Ascending aorta (tissue), 2 donors: ENCODE measurements around the gene NMNAT2. TPM values are rescaled to one million over a fixed set of nuclear protein-coding genes. Genes with fewer than 3 reads are reported as not detected.

ENCODE experiments used
- DNase-seq, 2 donors: peaks; one replicate each; pipeline ENCODE4 v3.0.0-alpha.2; 2019; ENCODE audit warnings: low spot score in 2 of 2
- H3K27ac ChIP-seq, 2 donors: fragments of 200-600 bp; sonication (generic); one replicate each; pipeline ENCODE4 v1.5.1; 2016 to 2017; ENCODE audit warnings: mild to moderate bottlenecking in 1 of 2
- H3K27me3 ChIP-seq: fragments of 200-600 bp; sonication (generic); one replicate; pipeline ENCODE4 v1.5.1; 2017
- H3K36me3 ChIP-seq, 2 donors: fragments of 200-600 bp; sonication (generic); one replicate each; pipeline ENCODE4 v1.5.1; 2016
- H3K4me1 ChIP-seq, 2 donors: fragments of 200-600 bp; sonication (generic); one replicate each; pipeline ENCODE4 v1.5.1; 2016 to 2017; ENCODE audit warnings: mild to moderate bottlenecking in 1 of 2
- H3K4me3 ChIP-seq, 2 donors: fragments of 200-600 bp; sonication (generic); one replicate each; pipeline ENCODE4 v1.5.1; 2016 to 2017; ENCODE audit warnings: mild to moderate bottlenecking in 1 of 2
- H3K9me3 ChIP-seq, 2 donors: fragments of 200-600 bp; sonication (generic); one replicate each; pipeline ENCODE4 v1.5.1; 2016
- CTCF ChIP-seq, 3 experiments: fragments of 200-600 bp in 2 of 3; fragments of 450-650 bp in 1 of 3; sonication (generic) in 2 of 3; IDR thresholded peaks; one replicate each; pipeline ENCODE4 v1.5.1; 2016 to 2019; ENCODE audit warnings: antibody characterized with exemption in 3 of 3, mild to moderate bottlenecking in 1 of 3, moderate library complexity in 1 of 3
- intact Hi-C: fragments of 100-400 bp; cut with DNase I; formaldehyde crosslinking; loops from one replicate; pipeline ENCODE4 v1.15.1; 2023
- total RNA-seq: library from RNA; depleted of rRNA; stranded (reverse); fragments of >200 nt; gene quantifications from one replicate; pipeline ENCODE4 v1.1.0, GENCODE V29; 2016

Gene NMNAT2
- total RNA-seq, 1 donor from 2014 or later: 0.53 TPM

GRCh38 chr1:183323849-183324683, 94.1 kb downstream of the NMNAT2 start:
- Histone ChIP-seq H3K4me1 (peaks cover 0 to 15% of the 10 kb centered on the region in 2 donors), H3K4me3 (no peak overlapping the region), H3K27ac (no peak overlapping the region), H3K27me3 (no peaks in the 10 kb centered on the region), H3K9me3 (no peaks in the 10 kb centered on the region), H3K36me3 (no peaks in the 10 kb centered on the region)
- no peak for TF ChIP-seq CTCF (IDR thresholded peaks at IDR 0.05)
- DNase-seq: no peak
- intact Hi-C loops: no loop called here

- Histone ChIP-seq H3K4me1 (peaks cover 0 to 19% of the 10 kb centered on the region in 2 donors), H3K9me3 (no peaks in the 10 kb centered on the region), H3K27ac (peak overlapping the region; percentile 69 to 82), H3K27me3 (no peaks in the 10 kb centered on the region), H3K4me3 (no peak overlapping the region), H3K36me3 (no peaks in the 10 kb centered on the region)
- TF ChIP-seq CTCF (IDR thresholded peaks at IDR 0.05): no peak
- DNase-seq: no peak
- intact Hi-C loops: loop anchor here (2.0 to 10.0 kb wide), 6 partner anchors 85 to 1635 kb away; partner anchors contain the start of genes ARPC5 and SMG7
Measured at GRCh38 chr1:183319606-183320005, 98.6 kb downstream of the NMNAT2 start.

- intact Hi-C loops: loop anchor here (2.0 to 10.0 kb wide), 6 partner anchors 84 to 1636 kb away; partner anchors contain the start of genes ARPC5 and SMG7
- peaks cover 0 to 19% of the 10 kb centered on the region in 2 donors for H3K4me1 ChIP-seq
- no peaks in the 10 kb centered on the region for H3K9me3 ChIP-seq
- no peak overlapping the region for H3K4me3 ChIP-seq
- no peak for TF ChIP-seq CTCF (IDR thresholded peaks at IDR 0.05)
- no peak for DNase-seq
- no peaks in the 10 kb centered on the region for H3K36me3 ChIP-seq
- H3K27ac ChIP-seq: peak overlapping the region; percentile 69 to 82
- H3K27me3 ChIP-seq: no peaks in the 10 kb centered on the region
Measured at GRCh38 chr1:183319051-183319450, 99.1 kb downstream of the NMNAT2 start.

GRCh38 chr1:183318433-183318832, 99.7 kb downstream of the NMNAT2 start:
- H3K27ac ChIP-seq: peak overlapping the region; percentile 69 to 82
- H3K4me1 ChIP-seq: peaks cover 0 to 19% of the 10 kb centered on the region in 2 donors
- intact Hi-C loops: loop anchor here (1.0 to 10.0 kb wide), 7 partner anchors 37 to 1636 kb away; partner anchors contain the start of genes ARPC5 and SMG7
- DNase-seq: peak; percentile 55 to 92
- H3K4me3 ChIP-seq: no peak overlapping the region
- H3K36me3 ChIP-seq: no peaks in the 10 kb centered on the region
- no peaks in the 10 kb centered on the region for H3K27me3 ChIP-seq
- peak; percentile 75 to 78 (median 77) for TF ChIP-seq CTCF (IDR thresholded peaks at IDR 0.05)
- H3K9me3 ChIP-seq: no peaks in the 10 kb centered on the region

- Histone ChIP-seq H3K4me3 (no peak overlapping the region), H3K36me3 (no peaks in the 10 kb centered on the region), H3K4me1 (peaks cover 0 to 23% of the 10 kb centered on the region in 2 donors), H3K27me3 (no peaks in the 10 kb centered on the region), H3K27ac (peak overlapping the region; percentile 41 to 70), H3K9me3 (no peaks in the 10 kb centered on the region)
- intact Hi-C loops: loop anchor here (5.0 to 10.0 kb wide), 4 partner anchors 156 to 1639 kb away; partner anchors contain the start of genes ARPC5 and SMG7
- no peak for DNase-seq
- TF ChIP-seq CTCF (IDR thresholded peaks at IDR 0.05): no peak
Measured at GRCh38 chr1:183315991-183316758, 102.0 kb downstream of the NMNAT2 start.
